Stimulated activated CD4-positive, alpha-beta T cell treated with anti-CD3 and anti-CD28 coated beads, Interleukin-2, amount 100 ng/mL, for 24 hours (primary cell): ENCODE results near the gene KNSTRN.

Experiments used
- DNase-seq, 2 donors: peaks; one replicate each; pipeline ENCODE4 v3.0.0-alpha.2; 2020

KNSTRN gene

GRCh38 chr15:40367371-40367685 is 15.2 kb upstream of the KNSTRN start:
- no peak for DNase-seq

GRCh38 chr15:40367686-40368611 is 14.6 kb upstream of the KNSTRN start:
- DNase-seq, result peak; percentile 83 to 88

GRCh38 chr15:40368719-40369473 is 13.6 kb upstream of the KNSTRN start:
- DNase-seq, result no peak

GRCh38 chr15:40369474-40369869 is 13.0 kb upstream of the KNSTRN start:
- DNase-seq, result no peak

GRCh38 chr15:40369971-40370370 is 12.6 kb upstream of the KNSTRN start:
- no peak for DNase-seq

GRCh38 chr15:40372981-40373380 is 9.5 kb upstream of the KNSTRN start:
- no peak for DNase-seq

GRCh38 chr15:40377606-40378005 is 4.9 kb upstream of the KNSTRN start:
- DNase-seq, result no peak

- DNase-seq, result no peak
These were observed 3.1 kb upstream of the KNSTRN start for GRCh38 chr15:40379374-40379773.

- DNase-seq, result no peak
These were observed 2.7 kb upstream of the KNSTRN start for GRCh38 chr15:40379853-40380252.

- no peak for DNase-seq
These were observed 1.9 kb upstream of the KNSTRN start for GRCh38 chr15:40380636-40381035.

- DNase-seq, result no peak
These were observed 547 bp upstream of the KNSTRN start for GRCh38 chr15:40381818-40382529.

- DNase-seq, result no peak
These were observed 4.0 kb downstream of the KNSTRN start for GRCh38 chr15:40386480-40386879.

- no peak for DNase-seq
These were observed 6.7 kb downstream of the KNSTRN start for GRCh38 chr15:40388941-40389823.

GRCh38 chr15:40389824-40390595 is 7.5 kb downstream of the KNSTRN start:
- DNase-seq, result no peak

- DNase-seq, result no peak
These were observed 10.7 kb downstream of the KNSTRN start for GRCh38 chr15:40392986-40393948.

GRCh38 chr15:40397688-40398412 is 15.3 kb downstream of the KNSTRN start:
- DNase-seq, result no peak

GRCh38 chr15:40398413-40398873 is 15.9 kb downstream of the KNSTRN start:
- DNase-seq, result no peak

GRCh38 chr15:40399370-40399769 is 16.8 kb downstream of the KNSTRN start:
- DNase-seq, result no peak
